SK-MEL-5 (cell line): ENCODE measurements around the gene APAF1. TPM values are rescaled to one million over a fixed set of nuclear protein-coding genes. Genes with fewer than 3 reads are reported as not detected.
"Not testable (repeated sequence)": the region's sequence is repeated elsewhere in the genome, so short reads cannot be mapped to it uniquely, and the experiment has no call there.

Source experiments
- DNase-seq: peaks from one replicate; pipeline ENCODE4 v3.0.0-alpha.2; 2016; ENCODE audit warnings: low read depth, low spot score
- in situ Hi-C: cut with HindIII; loops from 2 replicates; pipeline ENCODE4 v1.10.0; 2016; ENCODE audit warnings: low sequenced_read_pairs, high pct_unique_total_duplicates, low pct_unique_long_range_greater_than_20kb
- total RNA-seq: library from RNA; depleted of rRNA; stranded (reverse); fragments of >200 nt; shearing (Covaris generic); gene quantifications from 2 replicates; pipeline ENCODE4 v1.2.3, GENCODE V29; 2014

Gene APAF1
- total RNA-seq, 1 experiment from 2014 or later, result 13.9 TPM

- no peak for DNase-seq
- in situ Hi-C loops, result loop anchor here (25.0 kb wide), 1 partner anchor 196 kb away; no protein-coding TSS in a partner anchor
Observed at GRCh38 chr12:98741196-98741555, 96.1 kb downstream of the APAF1 start.

- in situ Hi-C loops, result loop anchor here (25.0 kb wide), 1 partner anchor 196 kb away; no protein-coding TSS in a partner anchor
- no peak for DNase-seq
Observed at GRCh38 chr12:98741556-98742265, 96.6 kb downstream of the APAF1 start.

- in situ Hi-C loops, result loop anchor here (25.0 kb wide), 1 partner anchor 194 kb away; no protein-coding TSS in a partner anchor
- DNase-seq, result peak; percentile 70
Observed at GRCh38 chr12:98743362-98743953, 98.4 kb downstream of the APAF1 start.

- in situ Hi-C loops, result loop anchor here (25.0 kb wide), 1 partner anchor 193 kb away; no protein-coding TSS in a partner anchor
- no peak for DNase-seq
Observed at GRCh38 chr12:98744680-98745079, 99.6 kb downstream of the APAF1 start.

GRCh38 chr12:98745578-98746391, 100.7 kb downstream of the APAF1 start:
- DNase-seq, result no peak
- in situ Hi-C loops, result loop anchor here (25.0 kb wide), 1 partner anchor 192 kb away; no protein-coding TSS in a partner anchor

GRCh38 chr12:98748463-98748862, 103.4 kb downstream of the APAF1 start:
- in situ Hi-C loops, result loop anchor here (25.0 kb wide), 1 partner anchor 189 kb away; no protein-coding TSS in a partner anchor
- DNase-seq, result no peak

GRCh38 chr12:98750511-98750910, 105.4 kb downstream of the APAF1 start:
- in situ Hi-C loops, result no loop called here
- no peak for DNase-seq

GRCh38 chr12:98751580-98752115, 106.6 kb downstream of the APAF1 start:
- peak; percentile 21 for DNase-seq
- in situ Hi-C loops, result no loop called here

- no peak for DNase-seq
- in situ Hi-C loops, result no loop called here
Observed at GRCh38 chr12:98752726-98753125, 107.6 kb downstream of the APAF1 start.

- in situ Hi-C loops, result no loop called here
- no peak for DNase-seq
Observed at GRCh38 chr12:98754095-98754494, 109.0 kb downstream of the APAF1 start.

GRCh38 chr12:98755855-98756254, 110.8 kb downstream of the APAF1 start:
- in situ Hi-C loops, DNase-seq: not testable (repeated sequence)

GRCh38 chr12:98757455-98757854, 112.4 kb downstream of the APAF1 start:
- in situ Hi-C loops, result no loop called here
- DNase-seq, result no peak

GRCh38 chr12:98758331-98758730, 113.2 kb downstream of the APAF1 start:
- in situ Hi-C loops, result no loop called here
- no peak for DNase-seq

GRCh38 chr12:98763656-98764055, 118.6 kb downstream of the APAF1 start:
- in situ Hi-C loops, result no loop called here
- DNase-seq, result no peak

- no peak for DNase-seq
- in situ Hi-C loops, result no loop called here
Observed at GRCh38 chr12:98767248-98767647, 122.2 kb downstream of the APAF1 start.

- DNase-seq, result no peak
- in situ Hi-C loops, result no loop called here
Observed at GRCh38 chr12:98769068-98769467, 124.0 kb downstream of the APAF1 start.

- in situ Hi-C loops, result no loop called here
- no peak for DNase-seq
Observed at GRCh38 chr12:98770230-98770629, 125.1 kb downstream of the APAF1 start.
